IMR-90 (cell line): ENCODE results near the gene FN1.

Experiments
- BHLHE40 ChIP-seq: fragments of 150-350 bp; IDR thresholded peaks from 2 replicates; pipeline ENCODE4 v1.6.1; 2016; ENCODE audit warnings: mild to moderate bottlenecking, low read depth, low read length
- CTCF ChIP-seq: conservative IDR thresholded peaks from 2 replicates; pipeline ENCODE4 v1.5.1; 2012; ENCODE audit warnings: mild to moderate bottlenecking, low read depth, low read length, improper control_type of control experiment
- POLR2A ChIP-seq: IDR thresholded peaks from 2 replicates; pipeline ENCODE4 v1.6.1; 2012; ENCODE audit warnings: mild to moderate bottlenecking, low read depth, low read length
- RFX5 ChIP-seq: IDR thresholded peaks from 2 replicates; pipeline ENCODE4 v1.8.0; 2012; ENCODE audit warnings: low read depth, mild to moderate bottlenecking, low read length, moderate library complexity
- TF ChIP-seq, protein P1 (sequence below): fragments of 150-350 bp; IDR thresholded peaks from 2 replicates; pipeline ENCODE4 v1.6.1; 2017; ENCODE audit warnings: mild to moderate bottlenecking, antibody characterized with exemption, low read length, low read depth

- TF ChIP-seq CTCF (no peak), BHLHE40 (no peak), POLR2A (no peak), RFX5 (no peak)
- TF ChIP-seq, protein P1, sequence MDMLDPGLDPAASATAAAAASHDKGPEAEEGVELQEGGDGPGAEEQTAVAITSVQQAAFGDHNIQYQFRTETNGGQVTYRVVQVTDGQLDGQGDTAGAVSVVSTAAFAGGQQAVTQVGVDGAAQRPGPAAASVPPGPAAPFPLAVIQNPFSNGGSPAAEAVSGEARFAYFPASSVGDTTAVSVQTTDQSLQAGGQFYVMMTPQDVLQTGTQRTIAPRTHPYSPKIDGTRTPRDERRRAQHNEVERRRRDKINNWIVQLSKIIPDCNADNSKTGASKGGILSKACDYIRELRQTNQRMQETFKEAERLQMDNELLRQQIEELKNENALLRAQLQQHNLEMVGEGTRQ, result no peak
Observed at GRCh38 chr2:215352602-215353001, 83.3 kb downstream of the FN1 start.
